Activated T-helper 2 cell treated with anti-CD3 and anti-CD28 coated beads, Interferon-gamma antibody, Interleukin-2, Interleukin-4, amounts not matched to agents 10 μg/mL and 5 μg/mL and 100 μg/mL, durations not matched to agents 14 hours and 24 hours and 36 hours (primary cell): ENCODE results near the gene CDH13. TPM values are rescaled to one million over a fixed set of nuclear protein-coding genes. Genes with fewer than 3 reads are reported as not detected.

Experiments
- DNase-seq: peaks from one replicate; pipeline ENCODE4 v3.0.0; 2021; ENCODE audit warnings: low spot score
- H3K27ac Mint-ChIP-seq: one replicate; pipeline ENCODE4 v1.8.0; 2021; ENCODE audit warnings: mixed read lengths
- H3K27me3 Mint-ChIP-seq: one replicate; pipeline ENCODE4 v1.8.0; 2021; ENCODE audit warnings: low read depth, mixed read lengths
- H3K36me3 Mint-ChIP-seq: one replicate; pipeline ENCODE4 v1.8.0; 2021; ENCODE audit warnings: low read depth, mixed read lengths
- H3K4me1 Mint-ChIP-seq: one replicate; pipeline ENCODE4 v1.8.0; 2021; ENCODE audit warnings: low read depth, mixed read lengths
- H3K4me3 Mint-ChIP-seq: one replicate; pipeline ENCODE4 v1.8.0; 2021; ENCODE audit warnings: low read depth, mild to moderate bottlenecking, moderate library complexity, mixed read lengths
- H3K9me3 Mint-ChIP-seq: one replicate; pipeline ENCODE4 v1.8.0; 2021; ENCODE audit warnings: mixed read lengths
- intact Hi-C: fragments of 100-400 bp; cut with micrococcal nuclease; formaldehyde crosslinking; loops from one replicate; pipeline ENCODE4 v1.15.1; 2023
- total RNA-seq: library from RNA; stranded (reverse); gene quantifications from 2 replicates; pipeline ENCODE4 v1.2.3, GENCODE V29; 2022

Gene CDH13
- total RNA-seq, 1 donor from 2014 or later = not detected

DNA sequence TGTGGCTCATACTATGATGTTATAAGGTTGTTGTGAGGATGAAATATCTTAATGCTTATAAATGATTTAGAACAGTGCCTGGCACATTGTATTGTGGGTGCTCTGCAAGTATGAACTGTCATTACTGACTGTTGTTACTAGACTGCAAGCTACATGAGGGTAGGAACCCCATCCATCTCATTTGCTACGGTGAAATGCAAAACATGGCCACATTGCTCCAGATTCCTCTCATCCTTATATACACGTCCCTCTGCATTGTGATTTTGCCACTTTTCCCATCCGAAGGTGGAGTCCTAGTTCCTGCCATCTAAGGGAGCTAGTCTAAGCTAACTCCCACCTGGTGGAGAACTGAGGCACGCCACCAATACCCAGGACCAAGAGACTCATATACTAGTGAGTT, 1210.8 kb downstream of the CDH13 start:
- Mint-ChIP-seq H3K4me3 (no peak overlapping the region), H3K4me1 (peaks cover 27% of the 10 kb centered on the region), H3K9me3 (no peaks in the 10 kb centered on the region), H3K36me3 (no peaks in the 10 kb centered on the region), H3K27ac (no peak overlapping the region), H3K27me3 (peaks cover 55% of the 10 kb centered on the region)
- DNase-seq = no peak
- intact Hi-C loops = no loop called here

DNA sequence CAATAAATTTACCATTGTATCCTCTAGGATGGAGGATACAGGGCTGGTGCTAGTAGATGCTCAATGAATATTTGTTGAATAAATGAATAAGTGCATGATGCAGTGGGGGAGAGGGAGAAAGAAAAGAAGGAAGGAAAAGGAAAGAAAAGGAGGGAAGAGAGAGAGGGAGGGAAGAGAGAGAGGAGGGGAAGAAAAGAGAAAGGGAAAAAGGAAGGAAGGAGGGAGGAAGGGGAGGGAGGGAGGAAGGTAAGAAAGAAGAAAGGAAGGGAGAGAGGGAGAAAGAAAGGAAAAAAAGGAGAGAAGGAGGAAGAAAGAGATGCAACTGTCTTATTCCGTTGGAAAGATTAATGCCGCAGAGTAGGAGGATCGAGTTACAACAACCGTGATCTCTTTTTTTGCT, 1211.4 kb downstream of the CDH13 start:
- Mint-ChIP-seq H3K4me3 (no peak overlapping the region), H3K9me3 (no peaks in the 10 kb centered on the region), H3K27me3 (peaks cover 55% of the 10 kb centered on the region), H3K4me1 (peaks cover 27% of the 10 kb centered on the region), H3K36me3 (no peaks in the 10 kb centered on the region), H3K27ac (no peak overlapping the region)
- DNase-seq = no peak
- intact Hi-C loops = no loop called here

- Mint-ChIP-seq H3K4me3 (no peak overlapping the region), H3K36me3 (no peaks in the 10 kb centered on the region), H3K27ac (no peak overlapping the region), H3K4me1 (peaks cover 26% of the 10 kb centered on the region), H3K9me3 (no peaks in the 10 kb centered on the region), H3K27me3 (peaks cover 52% of the 10 kb centered on the region)
- intact Hi-C loops = no loop called here
- DNase-seq = no peak
Measured at GRCh38 chr16:83839561-83839960, 1212.8 kb downstream of the CDH13 start.

GRCh38 chr16:83840060-83840617, 1213.4 kb downstream of the CDH13 start:
- H3K9me3 Mint-ChIP-seq = no peaks in the 10 kb centered on the region
- H3K36me3 Mint-ChIP-seq = no peaks in the 10 kb centered on the region
- intact Hi-C loops = no loop called here
- peaks cover 48% of the 10 kb centered on the region for H3K27me3 Mint-ChIP-seq
- no peak overlapping the region for H3K4me3 Mint-ChIP-seq
- H3K27ac Mint-ChIP-seq = no peak overlapping the region
- DNase-seq = no peak
- H3K4me1 Mint-ChIP-seq = peaks cover 20% of the 10 kb centered on the region

GRCh38 chr16:83842291-83842690, 1215.5 kb downstream of the CDH13 start:
- intact Hi-C loops = no loop called here
- Mint-ChIP-seq H3K27me3 (peaks cover 44% of the 10 kb centered on the region), H3K27ac (no peak overlapping the region), H3K36me3 (no peaks in the 10 kb centered on the region), H3K9me3 (no peaks in the 10 kb centered on the region), H3K4me3 (no peak overlapping the region), H3K4me1 (no peaks in the 10 kb centered on the region)
- no peak for DNase-seq

DNA sequence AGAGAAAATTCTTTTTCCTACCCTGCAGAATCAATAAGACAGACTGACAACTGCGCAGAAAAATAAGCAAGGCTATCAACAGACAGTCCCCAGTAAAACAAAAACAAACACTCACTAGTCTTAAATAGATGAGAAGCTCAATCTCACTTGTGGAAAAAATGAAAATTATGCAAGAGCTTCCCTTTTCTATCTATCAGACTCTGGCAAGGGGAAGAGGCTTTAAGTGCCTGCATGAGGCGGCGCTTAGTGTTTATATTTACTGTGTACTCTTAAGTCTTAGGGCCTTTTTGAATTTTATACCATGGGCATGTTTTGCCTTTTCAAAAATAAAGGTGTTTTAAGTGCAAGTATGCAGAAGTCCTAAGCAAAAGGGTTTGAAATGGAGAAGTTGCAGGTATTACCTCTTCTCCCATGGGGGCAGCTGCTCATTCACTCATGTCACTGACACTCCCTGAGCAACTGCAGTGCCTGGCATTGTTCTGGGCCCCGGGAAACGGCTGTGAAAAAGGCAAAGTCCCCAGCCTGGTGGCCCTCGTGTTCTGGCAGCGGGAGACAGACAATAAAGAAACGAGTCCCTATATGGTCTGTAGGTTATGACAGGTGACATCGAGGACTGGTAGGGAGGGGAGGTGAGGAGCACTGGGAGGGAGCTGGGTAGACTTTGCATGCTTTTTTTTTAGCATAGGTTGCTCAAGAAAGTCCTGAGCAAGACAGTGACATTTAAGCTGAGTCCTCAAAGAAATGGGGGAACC, 1216.2 kb downstream of the CDH13 start:
- no peak for DNase-seq
- no peak overlapping the region for H3K4me3 Mint-ChIP-seq
- H3K27ac Mint-ChIP-seq = no peak overlapping the region
- no peaks in the 10 kb centered on the region for H3K4me1 Mint-ChIP-seq
- intact Hi-C loops = no loop called here
- peaks cover 38% of the 10 kb centered on the region for H3K27me3 Mint-ChIP-seq
- no peaks in the 10 kb centered on the region for H3K36me3 Mint-ChIP-seq
- H3K9me3 Mint-ChIP-seq = no peaks in the 10 kb centered on the region

GRCh38 chr16:83843657-83844056, 1216.9 kb downstream of the CDH13 start:
- no peak for DNase-seq
- intact Hi-C loops = no loop called here
- Mint-ChIP-seq H3K4me3 (no peak overlapping the region), H3K4me1 (no peaks in the 10 kb centered on the region), H3K36me3 (no peaks in the 10 kb centered on the region), H3K27me3 (peaks cover 31% of the 10 kb centered on the region), H3K9me3 (no peaks in the 10 kb centered on the region), H3K27ac (no peak overlapping the region)

DNA sequence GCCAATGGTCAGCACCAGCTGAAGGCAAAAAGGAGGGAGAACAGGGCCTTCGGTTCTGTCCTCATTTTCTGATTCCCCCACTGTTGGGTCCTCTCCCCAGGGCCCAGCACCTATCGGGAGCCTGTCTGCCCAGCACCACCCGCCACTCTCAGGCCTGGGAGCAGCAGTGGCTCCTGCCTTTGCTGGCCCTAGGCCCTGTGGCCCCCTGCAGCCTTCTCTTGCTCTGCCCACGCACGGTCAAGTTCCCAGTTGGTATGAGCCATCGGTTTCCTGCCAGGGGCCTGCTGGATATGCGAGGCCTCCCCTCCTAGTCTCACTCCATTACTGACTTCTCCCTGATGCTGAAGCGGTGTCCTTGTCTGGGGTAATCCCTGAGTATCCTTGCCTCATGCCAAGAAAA, 1218.5 kb downstream of the CDH13 start:
- no peaks in the 10 kb centered on the region for H3K4me1 Mint-ChIP-seq
- intact Hi-C loops = no loop called here
- peaks cover 20% of the 10 kb centered on the region for H3K27me3 Mint-ChIP-seq
- no peak overlapping the region for H3K4me3 Mint-ChIP-seq
- H3K36me3 Mint-ChIP-seq = no peaks in the 10 kb centered on the region
- no peak overlapping the region for H3K27ac Mint-ChIP-seq
- H3K9me3 Mint-ChIP-seq = no peaks in the 10 kb centered on the region
- DNase-seq = no peak

DNA sequence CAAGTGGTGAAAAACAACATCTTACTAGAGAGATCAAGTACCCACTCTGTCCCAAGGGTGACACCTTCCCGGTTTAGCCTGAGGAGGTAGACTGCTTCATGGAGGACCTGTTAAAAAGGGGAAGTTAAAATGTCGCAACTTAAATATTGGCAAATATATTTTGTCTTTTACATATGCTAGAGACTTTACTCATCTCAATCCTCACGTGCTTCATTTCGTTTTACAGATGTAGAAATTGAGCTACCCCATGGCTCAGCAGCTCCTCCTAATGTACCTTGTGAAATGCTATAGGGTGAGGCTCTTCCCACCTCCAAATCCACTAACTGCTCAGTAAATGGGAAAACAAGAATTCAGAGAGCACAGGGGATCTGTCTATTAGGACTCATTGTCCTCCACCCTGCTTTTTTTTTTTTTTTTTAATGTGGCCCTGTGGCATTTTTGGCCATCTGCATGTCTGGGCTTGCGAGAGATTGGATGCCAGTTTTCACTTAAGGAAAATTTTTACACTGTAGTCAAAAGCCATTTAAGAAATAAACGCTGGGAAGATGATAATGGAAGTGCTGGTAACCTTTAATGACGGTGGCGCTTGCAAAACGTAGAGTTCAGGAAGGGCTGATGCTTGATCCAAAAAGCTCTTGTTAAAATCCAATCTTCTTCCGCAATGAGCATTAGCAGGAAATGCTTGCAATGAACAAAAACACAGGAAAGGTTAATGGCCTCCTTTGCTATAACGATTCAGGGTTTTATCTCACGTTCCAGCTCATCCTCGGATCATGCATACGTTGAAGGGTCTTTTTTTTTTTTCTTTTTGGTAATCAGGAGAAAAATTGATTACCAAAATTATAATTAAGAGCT, 1220.8 kb downstream of the CDH13 start:
- no peak overlapping the region for H3K4me3 Mint-ChIP-seq

GRCh38 chr16:83849421-83849820, 1222.7 kb downstream of the CDH13 start:
- Mint-ChIP-seq H3K4me3 (no peak overlapping the region), H3K36me3 (no peaks in the 10 kb centered on the region), H3K4me1 (no peaks in the 10 kb centered on the region), H3K27ac (no peak overlapping the region), H3K9me3 (no peaks in the 10 kb centered on the region), H3K27me3 (peaks cover 5% of the 10 kb centered on the region)
- intact Hi-C loops = no loop called here
- no peak for DNase-seq

More for the DNA sequence above, 1220.8 kb downstream of the CDH13 start:
- Mint-ChIP-seq H3K27me3 (peaks cover 11% of the 10 kb centered on the region), H3K36me3 (no peaks in the 10 kb centered on the region), H3K27ac (no peak overlapping the region), H3K4me1 (no peaks in the 10 kb centered on the region), H3K9me3 (no peaks in the 10 kb centered on the region)
- intact Hi-C loops = no loop called here
- DNase-seq = no peak
